Measurements from ENCODE around the gene FYB1. TPM values are rescaled to one million over a fixed set of nuclear protein-coding genes. Genes with fewer than 3 reads are reported as not detected.

The FYB1 gene
- total and polyA plus RNA-seq, 2 of the 8 experiments (the other 6 are each of a cell fraction or from before 2014, with no cell fraction given): not detected

GRCh38 chr5:39072925-39073766 lies 146.2 kb downstream of the FYB1 start:
- FAIRE-seq: no peak
- 16% methylated on average over 25 of the region's 27 CpGs; no CpG with 5 or more reads in 1 of the 2 experiments for WGBS, 2 experiments (ENCODE audit: extremely low coverage in 1 of 2, insufficient coverage in 1 of 2, insufficient read length in 1 of 2, insufficient replicate concordance in 2 of 2, low coverage in 1 of 2, low lambda C conversion rate in 2 of 2, missing lambda C conversion rate in 1 of 2)
- H3K4ac ChIP-seq (replicated peaks; ENCODE audit: insufficient read length, low read depth, low read length): no peak overlapping the region
- peaks cover 0 to 3% (median under 1%) of the 10 kb centered on the region in 4 experiments; a peak in 3 of 7 replicates for H3K4me1 ChIP-seq (replicated peaks in 1 of 4; ENCODE audit: control insufficient read depth in 3 of 4, insufficient read depth in 4 of 4, low read length in 3 of 4)
- H3K36me3 ChIP-seq (ENCODE audit: control insufficient read depth in 2 of 4, insufficient read depth in 4 of 4, low read length in 3 of 4): no peaks in the 10 kb centered on the region; a peak in 1 of 8 replicates
- peak in 1 of 2 experiments; percentile 74 for DNase-seq (ENCODE audit: low read depth in 1 of 2, low spot score in 2 of 2)
- H3K23ac ChIP-seq (ENCODE audit: insufficient read length): no peak overlapping the region
- H3K79me1 ChIP-seq (ENCODE audit: low read depth, low read length): no peaks in the 10 kb centered on the region
- H3K9me3 ChIP-seq (ENCODE audit: insufficient read depth in 2 of 2, low read depth in 1 of 2, low read length in 1 of 2): no peaks in the 10 kb centered on the region
- H3K56ac ChIP-seq (replicated peaks; ENCODE audit: insufficient read length, low read depth, low read length): peak overlapping the region; percentile 84
- H2BK5ac ChIP-seq (ENCODE audit: low read depth, low read length): peak overlapping the region; percentile 88
- peak overlapping the region; percentile 47 for H2BK120ac ChIP-seq (replicated peaks; ENCODE audit: low read depth, low read length)
- no peak overlapping the region for H3K14ac ChIP-seq (ENCODE audit: insufficient read length)
- H3K27ac ChIP-seq (ENCODE audit: low read depth, low read length): peak overlapping the region; percentile 82
- H2BK15ac ChIP-seq (ENCODE audit: low read length): no peak overlapping the region
- H3K27me3 ChIP-seq (replicated peaks in 1 of 4; ENCODE audit: control insufficient read depth in 3 of 4, extremely low read depth in 1 of 4, insufficient read depth in 3 of 4, low read length in 3 of 4): no peaks in the 10 kb centered on the region
- peaks cover 0 to 46% of the 10 kb centered on the region in 2 experiments; a peak in 3 of 4 replicates for H3K79me2 ChIP-seq (ENCODE audit: control insufficient read depth in 1 of 2, insufficient read depth in 2 of 2, low read length in 2 of 2)
- peak overlapping the region; percentile 79 to 99 (median 91) for H3K4me3 ChIP-seq (ENCODE audit: extremely low read depth in 1 of 4, insufficient read depth in 2 of 4, low read depth in 3 of 4, low read length in 4 of 4)
- CTCF ChIA-PET (ENCODE audit: partially characterized antibody): interaction anchor here (0.7 to 2.3 kb wide), 4 partner anchors 8 to 75 kb away, joined by 3 to 13 read pairs (median 3); no protein-coding TSS in a partner anchor
- H2BK12ac ChIP-seq (ENCODE audit: low read depth, low read length): peak overlapping the region; percentile 60; the same call in 1 of the 2 replicates
- no peaks in the 10 kb centered on the region for H4K20me1 ChIP-seq (replicated peaks in 1 of 2; ENCODE audit: control insufficient read depth in 1 of 2, insufficient read depth in 2 of 2, low read length in 2 of 2)
- peak overlapping the region; percentile 80 for H4K91ac ChIP-seq (replicated peaks; ENCODE audit: insufficient read length, low read length)
- H2AFZ ChIP-seq (ENCODE audit: low read length): peak overlapping the region; percentile 70; the same call in 1 of the 2 replicates
- peak overlapping the region; percentile 60 for H3K18ac ChIP-seq (ENCODE audit: extremely low read depth, low read length)
- no peak overlapping the region for H2AK5ac ChIP-seq (ENCODE audit: low read depth, low read length)
- H2BK20ac ChIP-seq (ENCODE audit: low read length): no peak overlapping the region
- H3K23me2 ChIP-seq (ENCODE audit: low read depth, low read length): peaks cover 10% of the 10 kb centered on the region
- H3K4me2 ChIP-seq (ENCODE audit: insufficient read depth in 1 of 2, low read depth in 2 of 2, low read length in 2 of 2): peak overlapping the region; percentile 74 to 89
- peak overlapping the region; percentile 97; the same call in 1 of the 2 replicates for H4K8ac ChIP-seq (ENCODE audit: extremely low read depth, insufficient read depth, low read length)
- peak overlapping the region; percentile 63 to 98 (median 89) for H3K9ac ChIP-seq (replicated peaks in 1 of 4; ENCODE audit: extremely low read depth in 1 of 4, low read depth in 3 of 4, low read length in 3 of 4)
- POLR2A ChIA-PET (ENCODE audit: partially characterized antibody): interaction anchor here (1.1 to 1.5 kb wide), 3 partner anchors 12 to 226 kb away, joined by 3 to 4 read pairs (median 3); no protein-coding TSS in a partner anchor
- peak overlapping the region; percentile 92 for H4K5ac ChIP-seq (ENCODE audit: insufficient read length, low read depth, low read length)
- no peak for TF ChIP-seq EZH2 (IDR thresholded peaks at IDR 0.05; ENCODE audit: low read depth, low read length, severe bottlenecking)
- no peak for TF ChIP-seq NRF1 (IDR thresholded peaks at IDR 0.05; ENCODE audit: low read depth, low read length)
- TF ChIP-seq HDAC6 (IDR thresholded peaks at IDR 0.05; ENCODE audit: low read depth, low read length): no peak
- TF ChIP-seq SIN3A (conservative IDR thresholded peaks at IDR 0.05 in 1 of 2, IDR thresholded peaks at IDR 0.05 in 1 of 2; ENCODE audit: low read depth in 1 of 2, low read length in 2 of 2): peak in 1 of 2 experiments; percentile 75; a peak in 1 of 4 replicates
- no peak for TF ChIP-seq TCF12 (IDR thresholded peaks at IDR 0.05; ENCODE audit: low read depth, low read length)
- TF ChIP-seq, protein P1, sequence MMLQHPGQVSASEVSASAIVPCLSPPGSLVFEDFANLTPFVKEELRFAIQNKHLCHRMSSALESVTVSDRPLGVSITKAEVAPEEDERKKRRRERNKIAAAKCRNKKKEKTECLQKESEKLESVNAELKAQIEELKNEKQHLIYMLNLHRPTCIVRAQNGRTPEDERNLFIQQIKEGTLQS (IDR thresholded peaks at IDR 0.05; ENCODE audit: insufficient read depth, low read depth, low read length): no peak
- TF ChIP-seq RAD21 (IDR thresholded peaks at IDR 0.05 in 1 of 2, conservative IDR thresholded peaks at IDR 0.05 in 1 of 2; ENCODE audit: low read depth in 2 of 2, low read length in 2 of 2): no peak
- TF ChIP-seq JUN (IDR thresholded peaks at IDR 0.05; ENCODE audit: low read depth, low read length): no peak
- TF ChIP-seq TAF1 (IDR thresholded peaks at IDR 0.05; ENCODE audit: low read depth, low read length): peak; percentile 65; the same call in 1 of the 2 replicates
- TF ChIP-seq POLR2AphosphoS5 (IDR thresholded peaks at IDR 0.05; ENCODE audit: low read depth, low read length): no peak

Data from H1 (cell line).